ENCODE data around the gene FAM13A. TPM values are rescaled to one million over a fixed set of nuclear protein-coding genes. Genes with fewer than 3 reads are reported as not detected.

The FAM13A gene
- total and polyA plus RNA-seq, 2 donors (not counting 3 experiments of a cell fraction or from before 2014, with no cell fraction given) = 3.3 to 10.5 TPM

GRCh38 chr4:88969746-88970145, 87.2 kb downstream of the FAM13A start:
- no peaks in the 10 kb centered on the region for H3K9me1 ChIP-seq (replicated peaks; ENCODE audit: control insufficient read depth, extremely low read depth, insufficient read depth, low read length)
- no peaks in the 10 kb centered on the region for H4K20me1 ChIP-seq (replicated peaks; ENCODE audit: control insufficient read depth, extremely low read depth, insufficient read depth, low read length)
- H3K27ac ChIP-seq (ENCODE audit: insufficient read depth, low read depth, low read length) = no peak overlapping the region
- no peaks in the 10 kb centered on the region for H3K27me3 ChIP-seq (ENCODE audit: control insufficient read depth in 2 of 2, insufficient read depth in 2 of 2, low read length in 2 of 2)
- no peak overlapping the region for H3K4me3 ChIP-seq (replicated peaks in 1 of 3; ENCODE audit: insufficient read depth in 1 of 3, low read depth in 1 of 3, low read length in 3 of 3)
- no peak for FAIRE-seq
- no peaks in the 10 kb centered on the region for H3K4me1 ChIP-seq (ENCODE audit: control insufficient read depth, extremely low read depth, insufficient read depth, low read length)
- H2AFZ ChIP-seq (ENCODE audit: low read depth, low read length) = no peak overlapping the region
- dilution Hi-C loops (cut with MboI; ENCODE audit: extremely low pct_ligation_motif_present, low sequenced_read_pairs) = no loop called here
- DNase-seq (ENCODE audit: low read depth, low spot score) = no peak
- no peaks in the 10 kb centered on the region for H3K79me2 ChIP-seq (ENCODE audit: control insufficient read depth, insufficient read depth, low read length)
- ChIA-PET POLR2A (no interaction called here), CTCF (no interaction called here)
- no peak for TF ChIP-seq POLR2AphosphoS5 (IDR thresholded peaks at IDR 0.05; ENCODE audit: insufficient read depth, low read depth, low read length)
- no peak for TF ChIP-seq CTCF (IDR thresholded peaks at IDR 0.05; ENCODE audit: extremely low read depth in 1 of 2, insufficient read depth in 1 of 2, low read depth in 1 of 2, low read length in 2 of 2)
- TF ChIP-seq MYC (IDR thresholded peaks at IDR 0.05; ENCODE audit: low read depth, low read length) = no peak
- TF ChIP-seq FOS (IDR thresholded peaks at IDR 0.05; ENCODE audit: borderline replicate concordance, insufficient read depth, low read length) = no peak
- TF ChIP-seq MAX (IDR thresholded peaks at IDR 0.05; ENCODE audit: insufficient read depth, insufficient read length) = no peak
- no peak for TF ChIP-seq GATA2 (IDR thresholded peaks at IDR 0.05; ENCODE audit: insufficient read depth, insufficient read length, low read depth, low read length)
- TF ChIP-seq JUN (IDR thresholded peaks at IDR 0.05; ENCODE audit: borderline replicate concordance, insufficient read depth, insufficient read length, low read depth) = no peak
- no peak for TF ChIP-seq POLR2A (IDR thresholded peaks at IDR 0.05; ENCODE audit: low read depth, low read length)
- no peak for TF ChIP-seq EZH2 (IDR thresholded peaks at IDR 0.05; ENCODE audit: borderline replicate concordance, low read depth, low read length, severe bottlenecking)
- H3K9me3 ChIP-seq (replicated peaks; ENCODE audit: control insufficient read depth, insufficient read depth, low read length) = no peaks in the 10 kb centered on the region
- H3K9ac ChIP-seq (replicated peaks; ENCODE audit: extremely low read depth, insufficient read depth, low read length) = no peak overlapping the region
- no TSS peak for BruUV-seq (replicated peaks)
- intact Hi-C loops (cut with micrococcal nuclease) = no loop called here
- no peaks in the 10 kb centered on the region for H3K36me3 ChIP-seq (ENCODE audit: control insufficient read depth in 2 of 2, extremely low read depth in 1 of 2, insufficient read depth in 2 of 2, low read length in 2 of 2)
- H3K4me2 ChIP-seq (ENCODE audit: insufficient read depth, low read length) = no peak overlapping the region
